22Rv1 (cell line): Measurements from ENCODE around the gene CXCL12.

Experiments used
- H3K27ac ChIP-seq: fragments of 450-650 bp; 2 replicates; pipeline ENCODE4 v1.5.1; 2017
- CTCF ChIP-seq: fragments of 450-650 bp; IDR thresholded peaks from 2 replicates; pipeline ENCODE4 v1.5.1; 2017; ENCODE audit warnings: mild to moderate bottlenecking
- ZFX ChIP-seq: fragments of 450-650 bp; IDR thresholded peaks from 2 replicates; pipeline ENCODE4 v1.6.1; 2017; ENCODE audit warnings: antibody characterized with exemption, borderline replicate concordance

The CXCL12 gene

DNA sequence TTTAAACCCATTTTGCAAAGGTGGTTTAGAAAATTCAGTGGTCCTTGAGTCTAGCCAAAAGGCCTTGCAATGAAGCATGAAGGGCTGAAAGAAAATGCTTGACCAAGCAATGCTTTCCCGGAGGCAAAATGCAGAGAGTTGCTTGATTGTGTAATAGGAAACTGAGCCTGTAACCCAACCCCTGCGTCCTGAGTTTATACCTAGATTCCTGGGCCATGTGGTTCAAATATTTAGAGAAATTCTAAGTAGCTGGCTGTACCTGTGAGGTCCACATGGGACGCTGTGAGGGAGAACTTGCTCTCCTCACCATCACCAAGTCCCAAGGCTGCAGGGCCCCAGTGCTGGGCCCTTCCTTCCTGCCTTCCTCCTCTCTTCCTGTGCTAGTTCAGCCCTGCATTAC, 45.7 kb downstream of the CXCL12 start:
- TF ChIP-seq ZFX (no peak), CTCF (no peak)
- no peak overlapping the region for H3K27ac ChIP-seq

DNA sequence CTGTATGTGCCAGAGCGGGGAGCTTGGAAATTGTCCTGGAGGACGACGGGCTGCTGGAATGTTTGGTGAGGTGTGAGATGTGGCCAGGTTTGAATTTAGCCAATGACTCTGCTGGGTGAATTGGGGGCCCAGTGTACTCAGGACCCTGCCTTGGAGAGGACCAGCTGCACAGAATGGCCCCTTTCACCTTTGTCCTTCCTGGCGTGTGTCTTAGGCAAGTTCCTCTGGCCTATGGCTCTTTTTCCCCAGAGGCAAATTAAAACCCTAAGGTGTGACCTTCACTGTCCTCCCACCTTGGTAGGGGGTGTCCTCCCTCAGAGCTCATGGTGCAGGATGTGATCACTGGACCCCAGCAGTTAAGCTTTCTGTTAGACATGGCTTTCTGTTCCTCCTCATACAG, 47.8 kb downstream of the CXCL12 start:
- TF ChIP-seq ZFX: no peak
- no peak for TF ChIP-seq CTCF

GRCh38 chr10:44335330-44336021, 49.4 kb downstream of the CXCL12 start:
- no peak overlapping the region for H3K27ac ChIP-seq
- no peak for TF ChIP-seq CTCF
- no peak for TF ChIP-seq ZFX

More for the DNA sequence above, 47.8 kb downstream of the CXCL12 start:
- H3K27ac ChIP-seq: no peak overlapping the region

GRCh38 chr10:44334621-44335184, 50.2 kb downstream of the CXCL12 start:
- no peak overlapping the region for H3K27ac ChIP-seq
- no peak for TF ChIP-seq ZFX
- TF ChIP-seq CTCF: no peak

- no peak overlapping the region for H3K27ac ChIP-seq
- TF ChIP-seq ZFX (no peak), CTCF (no peak)
These were observed 50.8 kb downstream of the CXCL12 start for GRCh38 chr10:44334091-44334490.

DNA sequence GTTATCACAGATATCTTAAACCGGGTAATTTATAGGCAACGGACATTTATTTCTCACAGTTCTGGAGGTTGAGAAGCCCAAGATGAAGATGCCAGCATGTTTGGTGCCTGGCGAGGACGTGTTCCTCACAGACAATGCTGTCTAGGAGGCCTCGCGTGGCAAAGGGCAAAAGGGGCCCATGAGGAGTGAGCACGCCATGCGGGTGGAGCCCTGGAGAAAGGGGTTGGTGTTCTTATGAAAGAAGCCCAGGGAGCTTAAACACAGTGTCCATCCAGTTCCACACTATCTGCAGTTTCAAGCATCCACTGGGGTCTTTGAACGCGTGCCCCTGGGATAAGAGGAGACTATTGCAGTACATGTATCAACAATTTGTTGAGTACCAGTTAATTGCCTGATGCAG, 51.4 kb downstream of the CXCL12 start:
- no peak overlapping the region for H3K27ac ChIP-seq
- TF ChIP-seq CTCF: no peak
- TF ChIP-seq ZFX: no peak

DNA sequence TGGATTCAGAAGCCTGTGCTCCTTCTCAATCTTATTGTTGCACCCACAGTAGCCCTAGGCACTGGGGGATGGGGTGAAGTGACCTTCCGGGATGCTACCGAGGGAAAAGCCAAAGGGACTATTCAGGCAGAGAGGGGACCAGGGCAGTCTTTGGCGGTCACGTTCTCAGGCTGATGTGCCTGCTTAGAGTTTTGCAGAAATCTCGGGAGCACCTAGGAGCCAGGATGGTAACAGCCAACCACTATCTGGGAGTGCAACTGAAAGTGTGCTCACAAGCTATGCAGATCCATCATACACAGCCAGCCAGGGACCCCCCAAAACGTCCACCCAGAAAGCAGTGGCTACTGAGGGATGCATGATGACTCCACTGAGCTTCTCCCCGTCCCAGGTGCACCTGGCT, 52.4 kb downstream of the CXCL12 start:
- TF ChIP-seq ZFX: no peak
- no peak for TF ChIP-seq CTCF
- no peak overlapping the region for H3K27ac ChIP-seq
